Measurements from ENCODE around the gene CFAP46.

DNA sequence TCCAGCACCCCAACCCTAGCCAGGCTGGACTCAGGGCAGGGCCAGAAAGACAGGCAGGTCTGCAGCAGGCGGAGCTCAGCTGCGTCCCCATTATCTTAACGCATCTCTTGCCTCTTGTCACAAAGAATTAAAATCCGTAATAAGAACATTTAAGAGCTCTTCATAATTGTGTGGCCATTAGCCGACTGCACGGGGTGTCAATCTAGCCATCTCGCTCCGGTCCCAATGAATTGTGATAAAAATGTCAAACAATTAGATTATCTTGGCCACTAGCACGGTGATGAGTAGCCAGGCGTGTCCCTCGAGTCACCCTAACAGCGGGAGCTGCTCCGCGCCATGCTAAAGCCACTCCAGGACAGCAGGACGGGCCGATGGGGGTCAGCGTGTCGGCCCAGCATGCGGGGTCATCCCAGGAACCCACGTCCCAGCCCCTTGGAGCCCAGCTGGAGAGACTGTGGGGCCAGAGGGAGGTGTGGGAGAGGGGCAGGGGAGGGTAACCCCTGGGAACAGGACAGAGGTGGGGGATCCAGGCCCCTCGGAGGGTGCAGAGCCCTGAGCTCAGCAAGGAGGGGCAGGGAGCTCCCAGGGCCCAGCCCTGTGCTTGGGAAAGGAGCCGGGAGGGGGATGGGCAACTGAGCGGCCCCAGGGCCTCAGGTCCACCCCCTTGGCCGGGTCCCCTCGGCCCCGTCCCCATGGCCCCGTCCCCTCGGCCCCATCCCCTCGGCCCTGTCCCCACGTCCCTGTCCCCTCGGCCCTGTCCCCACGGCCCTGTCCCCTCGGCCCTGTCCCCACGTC, 138.8 kb downstream of the CFAP46 start:
- no peak for TF ChIP-seq EZH2 (IDR thresholded peaks at IDR 0.05)
- TF ChIP-seq, protein P1, sequence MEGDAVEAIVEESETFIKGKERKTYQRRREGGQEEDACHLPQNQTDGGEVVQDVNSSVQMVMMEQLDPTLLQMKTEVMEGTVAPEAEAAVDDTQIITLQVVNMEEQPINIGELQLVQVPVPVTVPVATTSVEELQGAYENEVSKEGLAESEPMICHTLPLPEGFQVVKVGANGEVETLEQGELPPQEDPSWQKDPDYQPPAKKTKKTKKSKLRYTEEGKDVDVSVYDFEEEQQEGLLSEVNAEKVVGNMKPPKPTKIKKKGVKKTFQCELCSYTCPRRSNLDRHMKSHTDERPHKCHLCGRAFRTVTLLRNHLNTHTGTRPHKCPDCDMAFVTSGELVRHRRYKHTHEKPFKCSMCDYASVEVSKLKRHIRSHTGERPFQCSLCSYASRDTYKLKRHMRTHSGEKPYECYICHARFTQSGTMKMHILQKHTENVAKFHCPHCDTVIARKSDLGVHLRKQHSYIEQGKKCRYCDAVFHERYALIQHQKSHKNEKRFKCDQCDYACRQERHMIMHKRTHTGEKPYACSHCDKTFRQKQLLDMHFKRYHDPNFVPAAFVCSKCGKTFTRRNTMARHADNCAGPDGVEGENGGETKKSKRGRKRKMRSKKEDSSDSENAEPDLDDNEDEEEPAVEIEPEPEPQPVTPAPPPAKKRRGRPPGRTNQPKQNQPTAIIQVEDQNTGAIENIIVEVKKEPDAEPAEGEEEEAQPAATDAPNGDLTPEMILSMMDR (IDR thresholded peaks at IDR 0.05): no peak
- TF ChIP-seq EZH2phosphoT487 (IDR thresholded peaks at IDR 0.05): no peak
